Endothelial cell (in vitro differentiated cells): Measurements from ENCODE around the gene ADCY5. TPM values are rescaled to one million over a fixed set of nuclear protein-coding genes. Genes with fewer than 3 reads are reported as not detected.

Source experiments
- DNase-seq: peaks from one replicate; pipeline ENCODE4 v3.0.0; 2021; ENCODE audit warnings: low spot score
- H3K27ac Mint-ChIP-seq: one replicate; pipeline ENCODE4 v1.8.0; 2021; ENCODE audit warnings: mixed read lengths, inconsistent platforms; ENCODE audit not compliant: unreplicated experiment
- H3K27me3 Mint-ChIP-seq: one replicate; pipeline ENCODE4 v1.8.0; 2021; ENCODE audit warnings: mild to moderate bottlenecking, moderate library complexity, mixed read lengths, inconsistent platforms; ENCODE audit not compliant: unreplicated experiment
- H3K36me3 Mint-ChIP-seq: one replicate; pipeline ENCODE4 v1.8.0; 2021; ENCODE audit warnings: mild to moderate bottlenecking, low read depth, mixed read lengths, inconsistent platforms; ENCODE audit not compliant: unreplicated experiment
- H3K4me1 Mint-ChIP-seq: one replicate; pipeline ENCODE4 v1.8.0; 2021; ENCODE audit warnings: mild to moderate bottlenecking, mixed read lengths, inconsistent platforms; ENCODE audit not compliant: unreplicated experiment
- H3K4me3 Mint-ChIP-seq: one replicate; pipeline ENCODE4 v1.8.0; 2021; ENCODE audit warnings: mild to moderate bottlenecking, mixed read lengths, inconsistent platforms; ENCODE audit not compliant: unreplicated experiment
- H3K9me3 Mint-ChIP-seq: one replicate; pipeline ENCODE4 v1.8.0; 2021; ENCODE audit warnings: mixed read lengths, inconsistent platforms; ENCODE audit not compliant: unreplicated experiment
- CTCF ChIP-seq: fragments of 200-600 bp; sonication (generic); IDR thresholded peaks from one replicate; pipeline ENCODE4 v1.5.0; 2021; ENCODE audit warnings: antibody characterized with exemption; ENCODE audit not compliant: unreplicated experiment
- total RNA-seq: library from RNA; stranded (reverse); fragmentation: NEBNext Ultra II Directional; extraction: Animal tissue kit (Norgen Biotek cat#: 25700); gene quantifications from one replicate; pipeline ENCODE4 v1.2.1, GENCODE V29; 2021; ENCODE audit not compliant: unreplicated experiment

ADCY5 gene
- total RNA-seq, 1 donor from 2014 or later = 1.0 TPM

- no peaks in the 10 kb centered on the region for H3K4me1 Mint-ChIP-seq
- no peaks in the 10 kb centered on the region for H3K36me3 Mint-ChIP-seq
- no peak overlapping the region for H3K27ac Mint-ChIP-seq
- no peak overlapping the region for H3K4me3 Mint-ChIP-seq
- TF ChIP-seq CTCF = no peak
- no peak for DNase-seq
- peaks cover 7% of the 10 kb centered on the region for H3K27me3 Mint-ChIP-seq
- no peaks in the 10 kb centered on the region for H3K9me3 Mint-ChIP-seq
Measured at GRCh38 chr3:123367467-123368154, 81.3 kb downstream of the ADCY5 start.

GRCh38 chr3:123365450-123366143 is 83.3 kb downstream of the ADCY5 start:
- peak; percentile 36 for DNase-seq
- TF ChIP-seq CTCF = peak; percentile 64
- Mint-ChIP-seq H3K9me3 (no peaks in the 10 kb centered on the region), H3K36me3 (no peaks in the 10 kb centered on the region), H3K27ac (no peak overlapping the region), H3K4me1 (no peaks in the 10 kb centered on the region), H3K4me3 (no peak overlapping the region), H3K27me3 (peaks cover 9% of the 10 kb centered on the region)

- no peak for TF ChIP-seq CTCF
- Mint-ChIP-seq H3K4me3 (no peak overlapping the region), H3K27ac (no peak overlapping the region), H3K9me3 (no peaks in the 10 kb centered on the region), H3K4me1 (peaks cover 11% of the 10 kb centered on the region), H3K27me3 (peaks cover 3% of the 10 kb centered on the region), H3K36me3 (no peaks in the 10 kb centered on the region)
- no peak for DNase-seq
Measured at GRCh38 chr3:123361071-123361470, 87.8 kb downstream of the ADCY5 start.

GRCh38 chr3:123357275-123357674 is 91.6 kb downstream of the ADCY5 start:
- H3K9me3 Mint-ChIP-seq = no peaks in the 10 kb centered on the region
- TF ChIP-seq CTCF = no peak
- peaks cover 4% of the 10 kb centered on the region for H3K27me3 Mint-ChIP-seq
- DNase-seq = no peak
- no peak overlapping the region for H3K4me3 Mint-ChIP-seq
- H3K4me1 Mint-ChIP-seq = peaks cover 11% of the 10 kb centered on the region
- H3K36me3 Mint-ChIP-seq = no peaks in the 10 kb centered on the region
- H3K27ac Mint-ChIP-seq = no peak overlapping the region

- DNase-seq = no peak
- peaks cover 11% of the 10 kb centered on the region for H3K27me3 Mint-ChIP-seq
Measured at GRCh38 chr3:123353850-123354233, 95.0 kb downstream of the ADCY5 start.

More at GRCh38 chr3:123353850-123354233, 95.0 kb downstream of the ADCY5 start:
- Mint-ChIP-seq H3K9me3 (no peaks in the 10 kb centered on the region), H3K4me3 (no peak overlapping the region), H3K36me3 (peaks cover 3% of the 10 kb centered on the region), H3K27ac (no peak overlapping the region), H3K4me1 (peaks cover 5% of the 10 kb centered on the region)
- no peak for TF ChIP-seq CTCF
